Measurements from ENCODE around the gene CYFIP1.

CYFIP1 gene

GRCh38 chr15:22967084-22967770 lies 12.9 kb downstream of the CYFIP1 start:
- no peak for DNase-seq

DNA sequence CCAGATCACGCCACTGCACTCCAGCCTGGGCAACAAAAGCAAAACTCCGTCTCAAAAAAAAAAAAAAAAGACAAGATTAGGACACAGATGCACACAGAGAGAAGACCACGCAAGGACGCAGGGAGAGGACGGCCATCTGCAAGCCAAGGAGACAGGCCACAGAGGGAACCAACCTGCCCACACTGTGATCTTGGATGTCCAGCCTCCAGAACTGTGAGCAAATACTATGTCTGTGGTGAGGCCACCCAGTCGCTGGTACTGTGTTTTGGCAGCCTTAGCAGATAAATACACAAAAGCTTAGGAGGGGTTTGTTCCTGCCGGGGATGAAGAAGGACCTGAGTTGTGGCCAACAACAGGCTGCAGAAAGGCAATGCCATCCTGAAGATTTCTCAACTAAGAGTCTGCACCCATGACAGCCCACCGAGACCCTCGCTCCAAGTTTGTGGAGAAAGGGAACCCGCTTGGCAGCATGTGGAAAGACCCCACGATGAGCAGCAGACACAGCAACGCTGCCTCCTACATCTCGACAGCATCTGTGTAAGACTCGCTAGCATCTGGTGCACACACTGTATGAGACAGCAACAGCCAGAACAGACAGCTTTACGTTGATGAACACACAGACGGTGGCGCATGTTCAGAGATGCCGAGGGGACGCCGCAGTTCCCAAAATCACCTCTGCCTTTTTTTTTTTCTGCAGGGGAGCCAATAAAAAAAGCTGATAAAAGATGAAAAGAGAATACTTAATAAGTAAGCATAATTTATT lies 13.7 kb downstream of the CYFIP1 start:
- no peak for DNase-seq

DNA sequence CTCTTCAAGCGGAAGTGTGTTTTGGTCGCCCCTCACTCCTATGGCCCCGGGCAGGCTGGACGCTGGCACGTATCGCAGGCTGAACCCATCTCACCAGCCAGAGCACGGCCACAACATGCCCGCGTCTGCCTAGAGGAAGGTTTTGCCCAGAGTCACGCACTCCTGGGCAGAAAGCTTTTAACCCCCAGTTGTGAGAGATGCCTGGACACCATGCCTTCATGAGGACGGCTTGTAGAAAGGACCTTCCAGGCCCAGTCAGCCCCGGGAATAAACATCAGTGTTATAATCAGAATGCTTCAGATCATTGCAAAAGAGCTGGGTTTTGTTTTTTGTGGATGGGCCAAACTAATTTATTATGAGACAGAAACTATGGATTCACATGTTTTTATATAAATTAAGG lies 16.5 kb downstream of the CYFIP1 start:
- DNase-seq: no peak

DNA sequence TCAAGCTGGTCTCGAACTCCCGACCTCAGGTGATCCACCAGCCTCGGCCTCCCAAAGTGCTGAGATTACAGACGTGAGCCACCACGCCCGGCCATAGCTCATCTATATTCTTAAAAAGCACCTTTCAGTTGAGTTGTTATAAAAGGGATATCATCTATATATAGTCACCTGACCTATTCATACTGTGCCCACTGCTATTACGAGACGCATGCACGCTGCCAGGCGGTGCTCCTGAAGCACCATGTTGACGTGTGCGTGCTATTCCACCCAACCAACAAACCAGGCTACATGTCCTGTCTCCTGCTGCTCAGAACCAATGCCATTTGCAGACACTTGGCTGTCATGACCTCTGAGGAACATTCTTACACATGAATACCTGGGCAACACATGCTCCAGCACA lies 17.6 kb downstream of the CYFIP1 start:
- DNase-seq: no peak

DNA sequence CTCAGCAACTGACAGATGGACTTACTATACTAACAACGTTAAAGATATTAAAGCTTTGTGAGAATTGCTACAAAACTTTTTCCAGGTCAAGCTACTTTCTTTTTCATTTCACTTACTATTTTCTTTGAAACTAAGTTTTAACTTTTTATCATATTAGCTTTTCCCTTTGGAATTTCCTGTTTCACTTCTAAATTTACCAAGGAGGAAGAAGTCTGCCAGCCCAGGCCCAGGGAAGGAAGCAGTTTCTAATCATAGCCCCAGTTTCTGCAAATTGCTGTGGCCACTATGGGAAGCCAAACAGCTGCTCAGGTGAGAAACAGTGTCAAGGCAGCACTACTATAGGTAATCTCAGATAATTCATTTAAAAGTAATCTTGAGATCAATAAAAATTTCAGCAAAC lies 18.4 kb downstream of the CYFIP1 start:
- DNase-seq: no peak

- no peak for DNase-seq
Observed at GRCh38 chr15:22960556-22960955, 19.6 kb downstream of the CYFIP1 start.

GRCh38 chr15:22960126-22960525 lies 20.0 kb downstream of the CYFIP1 start:
- no peak for DNase-seq

DNA sequence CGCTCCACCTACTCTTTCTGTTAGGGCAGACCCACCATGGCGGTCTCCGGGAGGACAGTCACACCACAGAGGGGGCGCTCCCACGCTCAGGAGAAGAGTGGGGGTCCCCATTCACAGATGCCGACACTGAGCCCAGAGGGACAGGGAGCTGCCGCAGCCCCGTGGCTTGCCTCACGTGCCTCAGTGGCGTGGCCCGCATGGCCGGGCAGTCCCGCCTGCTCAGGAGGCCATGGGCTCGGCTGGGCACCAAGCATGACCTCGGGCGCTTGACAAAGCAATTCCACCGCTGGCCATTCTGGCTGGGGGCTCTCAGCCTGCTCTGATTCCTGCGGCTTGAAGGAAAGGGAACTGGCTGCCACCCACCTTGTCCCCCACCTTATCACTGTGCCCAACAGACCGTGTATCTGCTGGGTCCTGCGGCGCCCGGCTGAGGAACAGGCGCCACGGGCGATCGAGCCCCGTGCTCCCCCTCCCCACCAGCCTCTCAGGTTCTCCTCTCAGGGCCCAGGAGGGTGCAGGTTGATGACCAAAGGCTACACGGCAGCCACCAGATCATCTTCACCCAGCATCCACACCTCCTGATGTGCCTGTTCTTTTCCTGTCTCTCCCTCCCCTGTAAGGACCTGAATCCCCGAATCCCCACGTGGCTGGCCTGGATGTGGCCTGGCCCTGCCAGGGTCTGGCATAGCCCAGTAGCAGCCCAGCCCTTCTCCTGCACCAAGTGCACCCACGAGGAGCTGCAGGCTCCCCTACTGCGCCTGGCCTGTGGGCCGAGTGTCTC lies 20.7 kb downstream of the CYFIP1 start:
- DNase-seq: no peak

DNA sequence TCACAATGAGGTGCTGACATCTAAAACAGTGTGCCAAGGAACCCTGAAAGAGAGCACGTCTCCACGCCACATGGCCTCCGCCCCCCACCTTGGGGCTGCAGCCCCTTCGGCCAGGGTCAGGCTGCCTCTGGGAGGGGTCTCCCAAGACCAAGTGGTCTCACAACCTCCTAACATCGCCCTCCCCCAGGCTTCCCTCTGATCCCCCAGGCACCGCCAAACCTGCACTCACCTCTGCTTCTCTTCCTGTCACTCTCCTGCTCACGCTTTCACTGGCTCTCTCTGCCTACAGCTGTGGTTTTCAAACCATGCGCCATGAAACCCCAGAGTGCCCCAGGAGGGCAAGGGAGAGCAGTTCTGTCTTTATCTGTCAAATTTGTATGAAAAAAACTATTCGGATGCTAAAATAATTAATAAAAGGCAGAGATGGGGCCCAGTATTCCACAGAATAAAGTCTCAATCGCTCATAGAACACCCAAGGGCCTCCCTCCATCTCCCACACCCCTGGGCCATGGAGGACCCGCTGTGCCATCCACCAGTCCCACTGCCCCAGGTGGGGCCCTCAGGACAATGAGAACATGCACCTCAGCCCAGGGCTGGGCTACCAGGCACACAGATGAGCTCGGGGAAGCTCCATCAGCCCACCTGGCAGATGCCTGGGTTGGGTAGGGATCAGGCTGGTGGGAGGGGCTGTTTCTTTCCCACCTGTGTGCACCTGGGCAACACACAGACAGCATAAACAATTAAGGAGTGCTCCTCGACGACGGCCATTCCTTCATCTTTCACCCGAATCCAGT lies 21.5 kb downstream of the CYFIP1 start:
- DNase-seq: no peak

- DNase-seq: no peak
Observed at GRCh38 chr15:22956978-22957260, 23.2 kb downstream of the CYFIP1 start.

DNA sequence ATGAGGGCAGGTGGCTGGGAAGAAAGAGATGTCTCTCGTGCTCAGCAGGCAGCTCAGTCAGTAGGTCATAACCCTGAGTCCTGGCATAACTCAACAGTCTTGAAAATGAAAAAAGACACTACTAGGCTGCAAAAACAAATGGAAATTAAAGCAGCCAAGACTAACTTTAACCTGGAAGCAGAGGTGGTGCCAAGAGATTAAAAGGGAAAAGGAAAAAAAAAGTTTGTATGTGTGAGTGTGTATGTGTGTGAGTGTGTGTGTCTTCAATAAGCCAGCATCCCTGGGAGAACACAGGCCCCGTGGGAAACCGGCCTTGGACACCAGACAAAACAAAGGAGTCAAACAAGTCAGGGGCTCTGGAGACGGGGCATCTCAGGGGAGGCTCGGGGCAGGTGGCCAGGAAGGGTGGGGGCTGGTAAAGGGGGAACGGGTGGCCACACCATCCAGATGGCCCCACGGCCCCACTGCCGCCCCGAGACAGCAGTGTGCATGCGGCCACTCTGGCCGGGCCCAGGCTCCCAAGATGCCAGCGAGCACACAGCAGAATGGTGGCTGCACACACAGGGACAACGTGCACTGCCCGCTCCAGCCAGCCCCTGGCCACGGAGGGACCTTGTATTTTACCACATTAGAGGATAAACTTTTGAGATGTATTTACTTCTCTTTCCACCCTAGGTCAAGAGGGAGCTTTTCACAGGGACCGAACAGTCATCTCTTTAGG lies 23.8 kb downstream of the CYFIP1 start:
- DNase-seq: no peak

GRCh38 chr15:22955544-22956119 lies 24.5 kb downstream of the CYFIP1 start:
- no peak for DNase-seq

GRCh38 chr15:22954798-22955543 lies 25.2 kb downstream of the CYFIP1 start:
- DNase-seq: no peak

- DNase-seq: no peak
Observed at GRCh38 chr15:22954326-22954725, 25.8 kb downstream of the CYFIP1 start.

GRCh38 chr15:22952796-22953579 lies 27.2 kb downstream of the CYFIP1 start:
- no peak for DNase-seq

GRCh38 chr15:22951381-22952280 lies 28.5 kb downstream of the CYFIP1 start:
- DNase-seq: no peak

GRCh38 chr15:22951031-22951380 lies 29.2 kb downstream of the CYFIP1 start:
- DNase-seq: no peak

GRCh38 chr15:22950256-22950990 lies 29.7 kb downstream of the CYFIP1 start:
- DNase-seq: no peak

DNA sequence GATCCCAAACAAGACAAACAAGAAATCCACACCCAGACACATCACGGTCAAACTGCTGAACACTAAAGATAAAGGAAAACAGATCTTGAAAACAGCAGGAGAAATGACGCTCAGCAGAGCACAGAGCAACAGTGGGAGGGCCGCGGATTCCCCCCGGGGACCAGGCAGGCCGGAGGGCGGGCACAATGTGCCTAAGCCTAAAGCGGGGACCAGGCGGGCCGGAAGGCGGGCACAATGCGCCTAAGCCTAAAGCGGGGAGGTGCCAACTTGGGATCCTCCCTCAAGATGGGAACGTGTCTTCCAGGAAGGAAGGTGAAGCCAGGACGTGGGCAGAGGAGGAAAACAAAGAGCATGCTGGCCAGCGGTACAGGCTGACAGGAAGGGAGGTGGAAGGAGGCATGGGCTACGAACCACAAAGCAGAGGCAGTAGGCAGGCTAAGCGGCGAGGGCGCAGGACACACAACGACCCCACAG lies 31.1 kb downstream of the CYFIP1 start:
- no peak for DNase-seq
